Stimulated activated CD8-positive, alpha-beta memory T cell treated with anti-CD3 and anti-CD28 coated beads, Interleukin-7, amount 100 ng/mL, for 1 hour (primary cell): ENCODE results near the gene EVX2.

Source experiments
- DNase-seq, 2 donors: peaks; one replicate each; pipeline ENCODE4 v3.0.0-alpha.2; 2020; ENCODE audit warnings: low read depth in 2 of 2

The EVX2 gene

DNA sequence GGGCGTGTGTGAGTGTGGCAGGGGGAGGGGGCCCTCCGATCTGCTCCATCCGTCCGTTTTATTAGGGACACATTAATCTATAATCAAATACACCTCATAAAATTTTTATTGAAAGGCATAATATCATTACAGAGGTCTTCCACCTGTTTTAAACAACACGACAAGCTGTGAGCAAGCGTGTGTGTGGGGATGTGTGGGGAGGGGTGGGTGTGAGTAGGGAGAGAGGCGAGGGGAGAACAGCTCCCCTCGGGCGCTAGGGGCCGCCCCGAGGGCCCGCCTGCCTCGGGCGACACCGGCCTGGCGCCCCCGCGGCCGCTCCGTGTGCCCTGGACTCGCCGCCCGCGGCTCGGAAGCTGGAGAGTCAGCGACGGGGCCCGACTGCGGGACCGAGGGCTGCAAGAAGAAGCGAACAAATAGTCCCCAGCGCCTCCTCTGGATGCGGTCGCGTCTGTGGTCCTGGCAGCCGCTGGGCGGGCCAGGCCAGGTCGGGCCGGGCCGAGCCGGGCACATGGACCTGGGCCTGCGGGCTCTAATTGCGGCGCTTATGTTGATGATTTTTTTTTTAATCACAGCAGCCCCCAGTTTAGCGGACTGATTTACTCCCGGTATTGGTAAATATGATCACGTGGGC is 38.4 kb upstream of the EVX2 start:
- no peak for DNase-seq

DNA sequence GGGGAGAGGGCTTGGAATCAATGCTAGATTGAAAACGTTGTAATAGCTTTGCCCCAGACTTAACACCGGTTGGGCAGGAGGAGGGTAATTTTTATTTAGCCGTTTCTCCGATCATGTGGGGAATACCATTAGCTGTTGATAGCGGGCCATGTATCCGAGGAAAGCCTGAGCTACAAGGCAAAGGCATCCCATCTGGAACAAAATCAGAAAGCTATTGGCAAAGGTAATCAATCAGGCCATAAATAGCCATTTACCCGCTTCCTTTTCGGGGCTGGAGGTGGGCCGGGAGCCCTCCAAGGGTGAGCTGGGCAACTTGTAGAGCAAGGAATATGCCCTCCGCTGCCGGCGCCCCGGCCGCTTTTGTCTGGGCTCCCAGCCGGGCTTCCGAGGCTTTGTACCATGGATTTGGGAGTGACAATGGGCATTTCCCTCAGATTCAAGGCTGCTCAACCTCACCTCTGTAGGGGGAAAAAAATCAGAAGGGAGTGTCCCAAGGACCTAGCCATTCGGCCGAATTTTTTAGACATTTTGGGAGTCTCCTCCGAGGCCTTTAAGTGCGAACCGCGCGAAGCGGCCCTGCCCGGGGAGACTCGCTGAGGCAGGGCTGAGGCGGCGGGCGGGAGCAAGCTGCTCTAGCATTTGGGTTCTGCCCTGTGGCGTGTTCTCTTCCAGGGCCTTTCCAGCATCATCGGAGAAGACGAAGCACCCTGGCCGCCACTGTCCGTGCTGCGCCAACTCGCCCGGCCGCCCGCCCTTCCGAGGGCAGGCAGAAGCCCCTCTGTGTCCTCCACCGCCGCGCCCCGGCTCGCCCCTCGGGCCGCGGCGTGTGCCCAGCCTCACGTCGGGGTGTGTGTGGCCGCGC is 37.7 kb upstream of the EVX2 start:
- DNase-seq = no peak

DNA sequence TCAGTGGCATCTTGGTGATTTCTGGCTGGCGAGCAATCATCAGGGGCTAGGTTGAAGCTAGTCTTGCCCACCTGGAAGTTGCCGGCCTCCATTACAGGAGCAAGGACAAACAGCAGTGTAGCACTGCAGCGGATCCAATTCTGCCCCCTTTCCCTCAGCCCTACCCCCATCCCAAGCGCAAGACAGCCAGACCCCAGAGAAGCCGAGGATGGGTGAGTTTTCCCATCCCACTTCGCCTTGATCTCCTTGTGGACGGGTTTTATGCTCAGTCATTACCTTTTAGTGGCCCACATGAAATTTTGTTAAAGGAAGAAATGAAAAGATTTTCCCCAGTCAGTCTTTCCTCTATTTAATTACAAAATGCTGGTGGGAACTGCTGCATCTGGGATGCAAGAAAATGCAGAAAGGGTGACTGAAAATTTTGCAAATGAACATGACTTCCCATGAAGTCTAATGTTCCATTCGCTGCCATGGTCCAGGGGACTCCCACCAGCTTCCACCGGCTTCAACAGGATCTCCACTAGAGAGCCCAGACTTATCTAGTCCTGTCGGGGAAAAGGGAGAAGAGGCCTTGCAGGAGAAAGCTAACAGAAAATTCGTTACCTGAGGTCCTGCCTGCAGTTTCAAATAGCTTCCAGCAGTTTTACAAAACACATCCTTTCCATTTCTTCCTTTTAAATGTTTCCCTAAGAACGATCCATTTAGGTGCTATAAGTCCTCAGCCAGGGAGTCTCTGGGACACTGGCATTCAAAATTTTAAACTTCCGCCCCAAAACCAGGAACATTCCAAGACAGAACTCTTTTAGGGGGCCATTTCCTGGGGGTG is 36.8 kb upstream of the EVX2 start:
- no peak for DNase-seq

DNA sequence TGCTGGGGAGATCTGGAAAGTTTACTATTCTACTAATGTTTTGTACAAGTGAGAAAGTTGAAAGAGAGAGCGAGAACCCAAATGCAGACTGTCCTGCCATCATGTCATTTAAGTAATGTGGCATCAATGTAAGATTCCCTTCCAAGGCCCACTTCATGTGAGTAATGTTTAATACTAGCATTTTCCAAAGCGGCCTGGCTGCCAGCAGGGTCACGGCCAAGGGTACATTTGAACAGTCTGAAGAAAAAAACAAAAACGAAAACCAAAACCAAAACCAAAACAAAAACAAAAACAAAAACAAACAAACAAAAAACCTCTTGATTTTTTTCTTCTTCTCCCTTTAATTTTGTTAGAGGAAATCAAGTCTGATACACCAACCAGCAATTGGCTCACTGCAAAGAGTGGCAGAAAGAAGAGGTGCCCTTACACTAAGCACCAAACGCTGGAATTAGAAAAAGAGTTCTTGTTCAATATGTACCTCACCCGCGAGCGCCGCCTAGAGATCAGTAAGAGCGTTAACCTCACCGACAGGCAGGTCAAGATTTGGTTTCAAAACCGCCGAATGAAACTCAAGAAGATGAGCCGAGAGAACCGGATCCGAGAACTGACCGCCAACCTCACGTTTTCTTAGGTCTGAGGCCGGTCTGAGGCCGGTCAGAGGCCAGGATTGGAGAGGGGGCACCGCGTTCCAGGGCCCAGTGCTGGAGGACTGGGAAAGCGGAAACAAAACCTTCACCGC is 35.0 kb upstream of the EVX2 start:
- DNase-seq = no peak

DNA sequence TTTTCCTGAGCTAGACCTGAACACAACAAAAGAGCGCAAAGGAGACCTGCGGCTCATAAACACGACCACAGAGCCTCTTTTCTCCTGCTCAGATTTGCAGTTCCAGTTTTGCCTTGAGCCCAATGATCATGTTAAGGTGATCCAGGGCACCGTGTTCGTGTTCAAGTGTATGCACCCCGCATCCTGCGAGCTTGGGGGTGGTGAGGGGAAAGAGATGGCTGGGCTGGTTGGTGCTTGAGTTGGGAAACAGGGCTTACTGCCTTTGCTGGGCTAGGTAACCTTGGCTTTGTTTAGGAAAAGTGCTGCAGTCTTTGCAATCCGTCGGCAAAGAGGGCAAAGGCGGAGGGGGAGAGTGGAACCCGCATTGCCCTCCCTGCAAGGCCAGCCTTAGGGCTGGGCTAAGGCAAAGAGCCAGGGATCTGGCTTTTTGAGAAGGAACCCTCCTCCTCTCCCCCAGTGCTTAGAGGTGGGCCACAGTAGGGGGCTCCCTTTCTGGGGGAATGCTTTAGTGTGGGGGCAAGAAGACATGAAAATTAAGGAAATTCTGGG is 34.1 kb upstream of the EVX2 start:
- no peak for DNase-seq

DNA sequence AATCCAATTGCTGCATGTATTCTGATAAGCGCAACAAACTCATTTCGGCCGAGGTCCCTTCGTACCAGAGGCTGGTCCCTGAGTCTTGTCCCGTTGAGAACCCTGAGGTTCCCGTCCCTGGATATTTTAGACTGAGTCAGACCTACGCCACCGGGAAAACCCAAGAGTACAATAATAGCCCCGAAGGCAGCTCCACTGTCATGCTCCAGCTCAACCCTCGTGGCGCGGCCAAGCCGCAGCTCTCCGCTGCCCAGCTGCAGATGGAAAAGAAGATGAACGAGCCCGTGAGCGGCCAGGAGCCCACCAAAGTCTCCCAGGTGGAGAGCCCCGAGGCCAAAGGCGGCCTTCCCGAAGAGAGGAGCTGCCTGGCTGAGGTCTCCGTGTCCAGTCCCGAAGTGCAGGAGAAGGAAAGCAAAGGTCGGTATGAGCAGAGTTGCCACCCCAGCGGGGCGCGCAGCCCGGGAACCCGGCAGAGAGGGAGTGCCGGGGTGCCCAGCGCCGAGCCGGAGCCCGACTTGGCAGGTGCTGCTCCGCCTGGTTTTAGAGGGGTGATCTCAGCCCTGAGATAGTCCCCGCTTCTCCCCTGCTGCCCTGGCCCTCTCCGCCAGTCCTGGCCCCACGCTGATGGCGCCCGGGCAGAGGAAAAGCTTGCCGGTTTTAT is 33.5 kb upstream of the EVX2 start:
- no peak for DNase-seq

DNA sequence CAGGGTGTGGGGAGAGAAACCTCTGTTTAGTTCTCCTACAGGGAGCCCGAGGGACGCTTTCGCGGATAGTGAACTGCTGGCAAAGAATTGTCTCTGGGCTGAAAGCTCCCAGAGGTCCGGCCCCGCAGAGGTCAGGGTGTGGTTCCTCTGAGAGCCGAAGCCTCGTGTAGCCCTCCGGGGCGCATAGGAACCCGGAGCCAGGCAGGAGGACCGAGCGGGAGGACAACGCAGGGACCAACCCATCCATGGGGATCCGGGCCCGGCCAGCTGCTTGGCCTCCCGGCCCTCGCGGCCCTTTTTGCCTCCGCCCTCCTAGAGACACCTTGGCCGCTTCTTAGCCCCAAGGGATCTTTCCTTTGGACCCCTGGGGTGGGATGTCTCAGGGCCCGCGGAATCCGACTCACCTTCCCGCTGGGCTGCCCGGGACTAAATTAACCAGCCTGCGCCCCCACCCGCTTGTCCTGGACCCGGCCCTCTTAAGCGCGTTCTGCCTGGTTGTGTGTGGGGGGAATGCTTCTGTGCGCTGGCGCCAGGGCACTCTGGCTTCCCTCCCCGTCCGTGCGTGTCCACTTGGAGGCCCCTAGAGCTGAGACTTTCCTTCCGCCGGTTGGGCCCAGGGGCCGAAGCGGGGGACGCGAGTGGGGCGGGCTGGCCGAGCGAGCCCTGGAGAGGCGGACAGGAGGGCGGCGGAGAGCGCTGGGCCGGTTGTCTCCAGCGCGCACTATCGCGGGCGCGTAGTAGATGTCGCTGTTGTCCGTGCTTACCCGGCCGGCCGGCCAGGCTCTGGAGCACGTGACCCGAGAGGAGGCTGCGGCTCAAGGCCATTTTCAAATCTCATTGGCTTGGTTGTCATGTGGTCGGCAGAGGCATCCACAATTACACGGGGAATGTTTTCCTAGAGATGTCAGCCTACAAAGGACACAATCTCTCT is 32.4 kb upstream of the EVX2 start, which contains the start of gene HOXD10:
Gene HOXD10, plus strand, starts transcription at position 896 of the 931 bp plus-strand sequence. CDS start 56 bp downstream, outside the sequence.
- no peak for DNase-seq

DNA sequence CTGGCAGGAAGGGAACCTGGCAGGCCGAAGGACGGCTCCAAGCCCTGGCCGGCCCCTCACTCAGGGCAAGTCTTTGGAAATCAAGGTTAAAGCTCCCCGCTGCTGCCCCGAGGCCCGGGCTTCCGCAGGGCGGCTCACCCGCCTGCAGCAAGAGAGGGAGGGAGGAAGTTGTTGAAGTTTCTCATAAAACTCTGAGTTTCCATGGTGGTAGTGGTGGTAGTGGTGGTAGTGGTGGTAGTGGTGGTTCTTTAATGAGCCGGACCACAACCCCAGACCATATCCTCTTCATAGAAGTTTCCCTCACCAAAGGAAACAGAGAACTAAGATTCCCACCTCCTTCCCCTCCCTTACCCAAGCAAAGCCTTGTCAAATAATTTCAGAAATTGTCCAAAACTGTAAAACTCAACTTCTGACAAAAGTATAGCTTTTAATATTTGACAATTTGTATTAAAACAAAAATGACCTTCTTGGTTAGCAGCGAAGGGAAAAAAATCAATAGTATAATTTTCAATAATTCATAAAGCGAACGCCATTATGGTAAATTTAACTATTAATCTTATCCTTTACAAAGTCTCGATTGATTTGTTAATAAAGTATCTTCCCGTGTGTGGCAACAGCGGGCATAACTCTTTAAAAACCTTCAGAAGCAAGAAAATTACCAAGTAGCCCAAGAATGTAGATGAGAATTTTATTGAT is 31.3 kb upstream of the EVX2 start:
- DNase-seq = no peak

DNA sequence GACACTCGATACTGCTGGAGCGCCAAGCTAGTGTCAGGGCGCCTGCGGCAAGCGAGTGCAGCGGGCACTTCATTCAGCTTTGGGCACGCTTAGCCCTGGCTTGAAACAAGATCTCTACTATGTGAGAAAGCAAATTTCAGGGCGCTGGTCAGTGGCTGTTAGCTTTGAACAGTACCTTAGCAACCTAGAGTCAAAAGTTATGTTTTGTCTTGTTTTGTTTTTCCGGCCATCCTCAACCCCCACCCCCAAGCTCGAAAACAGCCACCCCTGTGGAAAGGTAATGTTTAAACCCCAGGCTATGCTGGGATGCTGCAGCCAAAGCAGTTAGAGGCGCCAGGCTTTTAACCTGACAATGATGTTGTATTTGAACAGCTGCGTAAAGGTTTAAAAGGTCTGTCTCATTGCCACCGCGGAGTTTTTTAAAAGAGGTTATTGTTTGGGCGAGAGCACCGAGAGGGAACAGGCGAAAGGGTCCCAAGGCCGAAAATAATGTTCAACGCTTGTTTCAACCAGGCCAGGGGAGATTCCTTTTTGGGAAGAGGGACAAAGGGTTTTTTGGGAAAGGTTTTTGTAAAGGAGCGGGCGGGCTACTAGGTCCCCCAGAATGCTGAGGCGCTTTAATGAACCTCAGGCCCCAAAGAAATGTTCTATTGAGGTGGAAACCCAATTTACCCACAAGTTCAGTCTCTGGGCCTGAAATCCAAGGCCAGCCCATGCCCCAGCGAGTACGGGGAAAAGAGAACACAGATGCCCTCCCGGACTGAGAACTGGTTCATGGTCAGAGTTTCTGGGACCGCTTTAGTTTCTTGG is 30.6 kb upstream of the EVX2 start:
- no peak for DNase-seq

DNA sequence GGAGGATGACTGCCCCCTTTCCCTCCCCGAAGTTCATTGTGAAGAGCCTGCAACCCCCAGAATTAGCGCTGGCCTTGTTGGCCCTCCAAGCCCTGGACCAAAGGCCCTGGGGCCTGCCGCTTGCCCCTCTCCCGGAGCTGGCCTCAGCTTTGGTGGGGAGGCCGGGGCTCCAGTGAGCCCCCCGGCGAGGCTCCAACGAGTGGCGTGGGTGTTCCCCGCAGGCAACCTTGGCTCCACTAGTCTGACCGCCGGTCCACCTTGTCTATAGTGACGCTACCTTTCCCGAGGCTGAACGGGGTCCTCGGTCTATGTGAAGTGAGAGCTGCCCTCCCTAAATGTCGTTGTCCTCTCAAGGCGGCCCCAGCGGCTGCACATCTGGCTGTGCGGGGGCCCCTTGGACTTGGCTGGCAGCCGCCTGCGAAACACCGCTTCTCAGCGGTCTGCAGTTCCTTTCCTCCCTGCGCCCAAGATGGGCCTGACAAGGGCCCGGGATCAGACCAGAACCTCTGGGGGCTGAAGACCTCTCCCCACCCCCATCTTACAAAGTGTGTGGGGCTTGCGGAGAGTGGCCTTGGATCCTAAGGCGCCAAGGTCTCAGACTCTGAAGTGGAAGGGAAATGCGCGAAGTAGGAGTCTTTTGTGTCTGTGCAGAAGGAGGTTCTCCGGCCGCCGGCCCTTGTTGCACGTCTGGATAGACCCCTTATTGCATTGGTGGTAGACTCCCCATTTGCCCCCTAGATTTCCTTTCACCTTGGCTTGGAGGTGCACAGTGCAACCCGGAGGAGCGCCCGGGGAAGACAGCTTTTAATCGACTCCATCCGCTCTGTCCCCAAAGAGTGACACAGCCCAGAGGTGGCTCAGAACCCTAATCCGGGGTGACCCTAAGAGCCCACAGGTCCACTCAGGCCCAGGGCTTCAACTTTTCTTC is 28.9 kb upstream of the EVX2 start:
- DNase-seq = no peak

DNA sequence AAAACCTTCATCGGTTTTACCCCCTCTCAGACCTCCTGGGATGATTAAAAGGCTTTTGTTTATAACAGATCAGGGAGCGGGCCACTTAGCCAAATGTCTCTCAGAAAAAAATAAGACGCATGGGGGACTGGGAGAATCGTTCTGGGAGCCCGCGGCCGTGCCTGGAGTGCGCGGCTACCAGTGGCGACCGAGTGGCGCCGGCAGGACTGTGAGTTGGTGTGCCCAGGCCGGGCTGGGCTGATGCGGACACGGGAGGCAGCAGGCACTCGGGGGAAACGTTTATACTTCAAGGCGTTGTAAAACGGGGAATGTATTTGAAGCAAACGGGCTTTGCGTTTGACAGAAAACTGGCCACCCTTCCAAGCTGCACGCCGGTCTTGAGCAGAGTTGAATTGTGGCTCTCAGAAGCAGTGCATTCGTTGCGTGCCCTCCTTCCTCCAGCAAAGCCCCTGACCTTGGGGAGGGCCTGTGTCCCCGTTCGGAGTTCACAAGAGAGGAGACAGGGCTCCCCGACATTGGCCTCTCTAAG is 28.1 kb upstream of the EVX2 start:
- no peak for DNase-seq

DNA sequence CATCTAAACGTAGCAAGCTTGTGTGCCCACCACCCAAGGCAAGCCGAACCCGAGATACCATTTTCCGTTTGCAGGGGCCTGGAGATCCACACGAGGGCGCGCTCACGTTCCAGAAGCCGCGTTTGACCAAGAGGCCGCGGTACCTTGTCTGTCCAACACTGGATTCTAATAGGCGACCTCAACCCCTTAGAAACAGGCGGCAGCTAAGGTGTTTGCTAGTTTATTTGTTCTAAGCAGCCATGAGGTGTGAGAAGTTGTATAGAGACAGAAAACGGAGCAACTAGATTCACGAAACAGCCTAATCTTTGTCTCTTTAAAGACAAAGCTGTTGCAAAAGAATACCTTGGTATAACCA is 27.5 kb upstream of the EVX2 start:
- no peak for DNase-seq

DNA sequence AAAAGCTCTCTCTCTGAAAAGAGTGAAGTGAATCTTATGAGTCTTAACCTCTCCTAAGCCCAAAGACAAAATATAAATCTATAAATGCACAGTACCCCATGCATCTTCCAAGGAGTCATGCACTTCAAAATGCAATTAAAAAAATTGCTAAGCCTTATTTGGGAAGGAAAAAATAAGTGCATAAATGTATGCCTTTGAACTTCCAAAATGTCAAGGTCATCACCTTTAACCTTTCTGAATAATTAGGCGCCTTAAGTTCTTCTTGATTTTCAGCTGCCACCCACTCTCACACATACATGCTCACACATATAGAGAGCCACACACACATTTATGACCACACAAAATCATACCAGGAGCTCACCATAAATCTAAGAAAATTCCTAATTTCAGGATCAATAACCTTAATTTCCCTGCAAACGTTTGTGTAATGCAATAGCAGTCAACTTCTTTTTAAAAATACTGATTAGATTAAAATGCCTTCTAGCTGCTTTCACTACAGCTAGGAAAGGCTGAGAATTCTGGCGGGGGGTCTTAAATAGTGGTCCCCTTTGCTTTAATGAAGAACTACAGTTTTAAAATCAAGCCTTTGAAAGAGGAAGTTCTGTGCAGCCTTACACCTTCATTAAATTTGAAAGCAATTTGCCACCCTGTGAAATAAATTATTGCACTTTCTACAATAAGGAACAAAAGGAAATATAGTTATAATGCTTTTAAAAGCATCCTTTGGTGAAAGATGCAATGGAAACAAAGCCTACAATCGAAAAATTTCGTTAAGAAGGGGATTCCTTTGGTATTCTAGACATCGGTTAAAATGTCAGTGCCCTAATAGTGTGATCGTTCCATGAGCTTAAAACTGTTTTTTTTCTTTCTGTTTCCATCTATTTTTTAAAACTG is 26.9 kb upstream of the EVX2 start:
- no peak for DNase-seq

DNA sequence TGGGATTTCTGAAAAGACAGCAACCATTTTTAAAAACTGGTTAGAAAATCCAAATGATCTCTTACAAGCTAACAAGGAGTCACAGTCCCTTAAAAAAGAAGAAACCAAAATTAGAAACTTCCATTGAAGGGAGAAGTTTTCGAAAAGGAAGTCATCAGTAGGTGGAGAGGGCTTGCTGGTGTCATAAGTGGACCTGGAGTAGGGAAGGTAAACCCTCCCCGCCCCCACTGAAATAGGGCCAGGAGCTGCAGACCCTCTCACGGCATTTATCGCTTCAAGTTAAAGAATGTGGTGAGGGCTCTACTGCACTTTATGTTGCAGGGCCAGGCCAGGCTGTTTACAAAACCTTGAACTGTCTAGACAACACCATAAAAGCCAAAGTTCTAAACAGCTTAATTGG is 26.2 kb upstream of the EVX2 start:
- no peak for DNase-seq

DNA sequence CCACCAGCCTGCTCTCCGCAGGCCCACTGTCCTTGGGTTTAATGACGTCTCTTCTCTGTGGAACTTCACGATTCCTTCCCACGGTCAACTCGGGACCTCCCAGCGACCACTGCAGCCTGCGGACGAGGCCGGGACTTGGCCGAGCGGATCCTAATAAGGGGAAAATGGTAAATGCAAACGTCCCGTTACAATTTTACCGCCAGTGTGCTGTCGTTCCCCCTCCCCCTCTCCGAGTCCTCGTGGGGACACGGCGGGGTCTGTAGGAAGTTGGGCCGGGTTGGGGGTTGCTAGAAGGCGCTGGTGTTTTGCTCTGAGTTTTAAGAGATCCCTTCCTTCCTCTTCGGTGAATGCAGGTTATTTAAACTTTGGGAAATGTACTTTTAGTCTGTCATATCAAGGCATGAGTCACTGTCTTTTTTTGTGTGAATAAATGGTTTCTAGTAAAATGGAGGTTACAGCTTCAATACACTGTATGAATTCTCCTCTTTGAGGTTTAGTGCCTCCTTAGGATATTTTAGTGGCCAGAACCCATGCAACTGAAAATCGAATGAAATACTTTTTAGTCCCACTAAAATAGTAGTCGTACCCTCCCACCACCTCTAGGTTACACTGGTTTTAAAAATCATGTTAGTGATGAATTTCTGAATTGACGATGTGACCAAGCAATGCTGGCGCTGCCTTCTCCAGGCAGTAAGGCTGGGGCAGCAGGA is 25.6 kb upstream of the EVX2 start:
- DNase-seq = no peak
